Measurements from ENCODE around the gene TRPV2.
"Not testable (repeated sequence)": the region's sequence is repeated elsewhere in the genome, so short reads cannot be mapped to it uniquely, and the experiment has no call there.

TRPV2 gene

GRCh38 chr17:16435925-16436886, 20.8 kb downstream of the TRPV2 start:
- DNase-seq (ENCODE audit: low read depth), result no peak

- no peak for DNase-seq (ENCODE audit: low read depth)
These were observed 21.7 kb downstream of the TRPV2 start for GRCh38 chr17:16437083-16437482.

GRCh38 chr17:16438173-16438556, 22.8 kb downstream of the TRPV2 start:
- no peak for DNase-seq (ENCODE audit: low read depth)

- peak; percentile 89 for DNase-seq (ENCODE audit: low read depth)
These were observed 23.4 kb downstream of the TRPV2 start for GRCh38 chr17:16438557-16439302.

- DNase-seq (ENCODE audit: low read depth), result no peak
These were observed 24.0 kb downstream of the TRPV2 start for GRCh38 chr17:16439303-16439791.

GRCh38 chr17:16439811-16440351, 24.5 kb downstream of the TRPV2 start:
- no peak for DNase-seq (ENCODE audit: low read depth)

GRCh38 chr17:16440354-16440753, 25.0 kb downstream of the TRPV2 start:
- DNase-seq (ENCODE audit: low read depth), result not testable (repeated sequence)

GRCh38 chr17:16440901-16441629, 25.7 kb downstream of the TRPV2 start:
- DNase-seq (ENCODE audit: low read depth), result no peak

- DNase-seq (ENCODE audit: low read depth), result no peak
These were observed 26.8 kb downstream of the TRPV2 start for GRCh38 chr17:16442141-16442540.

- no peak for DNase-seq (ENCODE audit: low read depth)
These were observed 27.5 kb downstream of the TRPV2 start for GRCh38 chr17:16442594-16443510.

GRCh38 chr17:16443511-16444257, 28.3 kb downstream of the TRPV2 start:
- DNase-seq (ENCODE audit: low read depth), result no peak

GRCh38 chr17:16444258-16444886, 29.0 kb downstream of the TRPV2 start:
- no peak for DNase-seq (ENCODE audit: low read depth)

GRCh38 chr17:16446338-16446983, 31.1 kb downstream of the TRPV2 start:
- DNase-seq (ENCODE audit: low read depth), result no peak

- no peak for DNase-seq (ENCODE audit: low read depth)
These were observed 32.3 kb downstream of the TRPV2 start for GRCh38 chr17:16447676-16448075.

GRCh38 chr17:16448490-16448889, 33.1 kb downstream of the TRPV2 start:
- no peak for DNase-seq (ENCODE audit: low read depth)

- no peak for DNase-seq (ENCODE audit: low read depth)
These were observed 33.8 kb downstream of the TRPV2 start for GRCh38 chr17:16449121-16449570.

GRCh38 chr17:16450028-16450427, 34.7 kb downstream of the TRPV2 start:
- DNase-seq (ENCODE audit: low read depth), result no peak

- not testable (repeated sequence) for DNase-seq (ENCODE audit: low read depth)
These were observed 36.9 kb downstream of the TRPV2 start for GRCh38 chr17:16452268-16452667.

- DNase-seq (ENCODE audit: low read depth), result no peak
These were observed 38.1 kb downstream of the TRPV2 start for GRCh38 chr17:16453493-16453851.

All from stimulated activated CD8-positive, alpha-beta memory T cell treated with anti-CD3 and anti-CD28 coated beads, Interleukin-4, amount 100 ng/mL, for 24 hours (primary cell).